Mucosa of descending colon (tissue), 3 donors: ENCODE data around the gene RASGRP2. TPM values are rescaled to one million over a fixed set of nuclear protein-coding genes. Genes with fewer than 3 reads are reported as not detected.

Experiments used
- ATAC-seq: fragments of 200-7000 bp; cut with Tn5 transposase; one replicate; pipeline ENCODE4 v1.9.1; 2020; ENCODE audit warnings: mild to moderate bottlenecking, moderate library complexity
- DNase-seq, 3 donors: peaks; one replicate each; pipeline ENCODE4 v3.0.0-alpha.2; 2020
- H3K36me3 ChIP-seq: fragments of 200-600 bp; one replicate; pipeline ENCODE4 v1.8.0; 2021; ENCODE audit warnings: low read depth, mild to moderate bottlenecking
- H3K4me1 ChIP-seq: fragments of 200-600 bp; one replicate; pipeline ENCODE4 v1.8.0; 2021; ENCODE audit warnings: low read depth, mild to moderate bottlenecking
- H3K4me3 ChIP-seq: fragments of 200-600 bp; one replicate; pipeline ENCODE4 v1.8.0; 2021; ENCODE audit warnings: mild to moderate bottlenecking
- H3K9me3 ChIP-seq: fragments of 200-600 bp; one replicate; pipeline ENCODE4 v1.8.0; 2021; ENCODE audit warnings: mild to moderate bottlenecking
- intact Hi-C, 2 donors: fragments of 100-400 bp; cut with DNase I in 1 of 2; cut with micrococcal nuclease in 1 of 2; formaldehyde crosslinking; loops; one replicate each; pipeline versions ENCODE4 v1.11.0 to v1.11.1; 2022; cut with DNase I, micrococcal nuclease
- total RNA-seq, 3 donors: library from RNA; stranded (reverse); fragmentation: NEBNext Ultra II Directional in 2 of 3; extraction: Animal tissue kit (Norgen Biotek cat#: 25700) in 2 of 3; gene quantifications; one replicate each; pipeline versions ENCODE4 v1.2.1 to v1.2.4, GENCODE V29; 2021 to 2023
- TF ChIP-seq, protein P1 (sequence below): fragments of 200-600 bp; IDR thresholded peaks from one replicate; pipeline ENCODE4 v1.8.0; 2022; ENCODE audit warnings: antibody characterized with exemption, mild to moderate bottlenecking
- donor health status: DM: no; HTN: no; CAD: no; lungs with moderate emphysema.
- donor health status: DM: no; HTN: no; CAD: no.
- donor health status: DM: no; HTN: yes; CAD: no.

The RASGRP2 gene
- total RNA-seq, 3 donors from 2014 or later: 3.3 to 25.6 (median 9.7) TPM

DNA sequence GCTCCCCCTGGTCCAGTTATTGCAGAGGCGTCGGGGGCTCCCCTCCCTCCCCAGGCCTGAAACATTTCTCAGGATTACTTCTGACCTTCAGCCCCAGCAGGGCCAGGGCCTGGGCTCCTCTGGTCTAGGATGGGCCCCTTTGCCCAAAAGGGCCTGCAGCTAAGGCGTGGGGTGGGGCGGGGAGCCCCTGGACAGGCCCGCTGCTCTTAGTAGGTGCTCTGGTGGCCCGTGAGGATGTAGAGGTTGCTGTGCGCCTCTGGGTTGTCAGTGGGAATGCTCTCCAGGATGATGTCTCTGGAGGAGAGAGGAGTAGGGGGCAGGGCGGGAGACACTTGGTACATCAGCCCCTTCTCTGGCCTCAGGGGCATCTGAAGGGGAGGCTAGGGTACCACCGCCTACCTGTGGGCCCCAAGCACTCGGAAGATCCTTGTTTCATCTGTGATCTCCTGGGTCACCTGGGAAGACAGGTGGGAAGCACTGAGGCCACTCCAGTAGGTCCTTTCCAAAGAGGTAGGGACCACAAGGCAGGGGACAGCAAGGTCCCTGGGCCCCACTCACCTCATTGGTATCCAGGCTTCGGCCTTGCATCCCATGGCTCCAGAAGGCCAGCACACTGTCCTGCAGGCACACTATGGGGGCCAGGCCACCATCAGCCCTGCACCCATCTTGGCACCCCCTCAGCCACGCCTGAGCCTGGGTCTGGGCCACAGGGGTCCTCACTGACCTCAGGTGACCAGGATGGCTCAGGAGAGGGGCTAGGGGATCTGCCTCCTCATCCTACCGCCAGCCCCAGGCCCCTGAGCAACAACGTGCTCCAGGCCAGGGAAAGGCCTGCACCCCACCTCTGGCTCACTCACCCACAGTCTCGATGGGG, 45.6 kb upstream of the RASGRP2 start:
- TF ChIP-seq, protein P1, sequence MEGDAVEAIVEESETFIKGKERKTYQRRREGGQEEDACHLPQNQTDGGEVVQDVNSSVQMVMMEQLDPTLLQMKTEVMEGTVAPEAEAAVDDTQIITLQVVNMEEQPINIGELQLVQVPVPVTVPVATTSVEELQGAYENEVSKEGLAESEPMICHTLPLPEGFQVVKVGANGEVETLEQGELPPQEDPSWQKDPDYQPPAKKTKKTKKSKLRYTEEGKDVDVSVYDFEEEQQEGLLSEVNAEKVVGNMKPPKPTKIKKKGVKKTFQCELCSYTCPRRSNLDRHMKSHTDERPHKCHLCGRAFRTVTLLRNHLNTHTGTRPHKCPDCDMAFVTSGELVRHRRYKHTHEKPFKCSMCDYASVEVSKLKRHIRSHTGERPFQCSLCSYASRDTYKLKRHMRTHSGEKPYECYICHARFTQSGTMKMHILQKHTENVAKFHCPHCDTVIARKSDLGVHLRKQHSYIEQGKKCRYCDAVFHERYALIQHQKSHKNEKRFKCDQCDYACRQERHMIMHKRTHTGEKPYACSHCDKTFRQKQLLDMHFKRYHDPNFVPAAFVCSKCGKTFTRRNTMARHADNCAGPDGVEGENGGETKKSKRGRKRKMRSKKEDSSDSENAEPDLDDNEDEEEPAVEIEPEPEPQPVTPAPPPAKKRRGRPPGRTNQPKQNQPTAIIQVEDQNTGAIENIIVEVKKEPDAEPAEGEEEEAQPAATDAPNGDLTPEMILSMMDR: no peak
- no peak for ATAC-seq
- H3K4me3 ChIP-seq: no peak overlapping the region
- DNase-seq: peak in 1 of 3 donors; percentile 43
- H3K4me1 ChIP-seq: peaks cover 16% of the 10 kb centered on the region
- H3K9me3 ChIP-seq: no peaks in the 10 kb centered on the region
- intact Hi-C loops: no loop called here
- no peaks in the 10 kb centered on the region for H3K36me3 ChIP-seq

DNA sequence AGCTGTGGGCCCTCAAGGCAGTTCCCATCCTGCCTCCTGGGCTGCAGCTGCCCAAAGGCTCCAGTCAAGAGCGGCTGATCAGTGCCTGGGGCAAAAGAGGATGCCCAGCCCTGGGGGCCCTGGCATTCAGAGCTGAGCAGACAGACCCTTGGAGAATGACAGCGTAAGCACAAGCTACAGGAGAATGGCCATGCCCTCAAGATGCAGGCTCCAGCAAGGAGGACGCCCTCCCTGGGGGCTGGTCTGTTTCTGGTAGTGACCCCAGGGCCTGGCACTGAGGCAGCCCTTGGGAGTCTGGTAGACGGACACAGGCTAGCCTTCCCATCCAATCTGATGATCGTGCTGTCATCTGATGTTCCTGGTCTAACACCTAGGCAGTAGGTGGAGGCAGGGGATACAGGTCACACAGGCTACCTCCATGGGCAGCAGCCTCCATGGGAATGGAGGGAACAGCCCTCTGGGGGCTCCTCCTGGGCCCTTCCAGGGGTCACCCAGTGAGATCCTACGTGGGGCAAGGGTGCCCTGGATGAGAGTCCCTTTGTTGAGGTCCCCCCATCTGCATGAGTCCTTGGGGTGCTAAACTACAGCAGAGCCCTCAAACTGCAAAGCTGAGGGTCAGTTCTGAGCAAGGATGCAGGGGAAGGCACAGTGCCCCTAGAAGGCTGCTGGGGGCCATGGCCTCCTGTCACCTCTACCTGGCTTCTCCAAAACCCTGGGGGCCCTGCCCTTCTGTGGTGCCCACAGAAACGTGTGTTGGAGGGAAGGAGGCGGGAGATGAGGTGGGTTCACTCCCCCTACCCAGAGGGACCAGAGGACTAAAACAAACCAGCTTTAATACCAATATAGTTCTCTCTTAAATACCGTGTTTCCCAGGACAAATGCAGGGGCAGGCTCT, 44.6 kb upstream of the RASGRP2 start:
- Histone ChIP-seq H3K36me3 (no peaks in the 10 kb centered on the region), H3K9me3 (no peaks in the 10 kb centered on the region), H3K4me3 (no peak overlapping the region), H3K4me1 (peaks cover 16% of the 10 kb centered on the region)
- TF ChIP-seq, protein P1: no peak
- DNase-seq (peak in 1 of 3 donors; percentile 44), ATAC-seq (no peak)
- intact Hi-C loops: no loop called here

DNA sequence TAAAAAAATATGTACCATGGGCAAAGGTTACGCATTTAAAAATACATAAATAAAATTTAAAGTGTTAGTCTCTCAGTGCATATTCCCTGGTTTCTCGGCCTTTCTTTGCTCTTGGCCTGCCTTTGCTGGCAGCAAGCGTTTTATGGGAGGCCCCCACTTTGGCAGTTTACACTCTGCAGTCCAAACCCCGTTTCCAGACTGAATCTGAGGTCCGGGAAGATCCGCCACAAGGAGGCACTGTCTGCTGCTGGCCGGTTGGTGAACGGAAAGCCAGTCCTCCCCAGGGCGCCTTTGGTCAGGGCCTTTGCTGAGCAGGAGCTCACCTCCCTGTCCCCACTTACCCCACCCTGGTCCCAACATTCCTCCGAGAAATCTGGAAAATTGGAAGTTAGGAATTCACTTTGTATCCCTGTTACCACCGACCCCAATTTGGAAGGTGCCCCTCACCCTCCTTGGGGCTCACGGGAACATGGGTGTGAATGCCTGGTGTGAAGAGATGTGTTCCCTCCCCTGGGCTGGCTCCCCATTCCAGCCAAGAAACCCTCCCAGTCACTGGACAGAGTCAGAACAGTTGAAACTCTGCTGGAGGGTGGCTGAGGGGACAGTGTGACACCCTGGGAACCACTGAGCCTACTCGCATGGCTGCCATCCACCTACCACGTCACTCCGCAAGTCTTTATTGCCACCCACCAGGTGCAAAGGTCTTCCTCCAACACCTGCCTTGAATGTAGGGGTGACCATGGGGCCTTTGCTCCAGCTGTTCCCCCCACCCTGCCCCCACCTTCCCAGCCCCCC, 43.8 kb upstream of the RASGRP2 start:
- peaks cover 16% of the 10 kb centered on the region for H3K4me1 ChIP-seq
- no peaks in the 10 kb centered on the region for H3K9me3 ChIP-seq
- no peak overlapping the region for H3K4me3 ChIP-seq
- TF ChIP-seq, protein P1: peak; percentile 55
- no peaks in the 10 kb centered on the region for H3K36me3 ChIP-seq
- intact Hi-C loops: no loop called here
- DNase-seq (peak; percentile 75 to 90 (median 85)), ATAC-seq (peak; percentile 81)

DNA sequence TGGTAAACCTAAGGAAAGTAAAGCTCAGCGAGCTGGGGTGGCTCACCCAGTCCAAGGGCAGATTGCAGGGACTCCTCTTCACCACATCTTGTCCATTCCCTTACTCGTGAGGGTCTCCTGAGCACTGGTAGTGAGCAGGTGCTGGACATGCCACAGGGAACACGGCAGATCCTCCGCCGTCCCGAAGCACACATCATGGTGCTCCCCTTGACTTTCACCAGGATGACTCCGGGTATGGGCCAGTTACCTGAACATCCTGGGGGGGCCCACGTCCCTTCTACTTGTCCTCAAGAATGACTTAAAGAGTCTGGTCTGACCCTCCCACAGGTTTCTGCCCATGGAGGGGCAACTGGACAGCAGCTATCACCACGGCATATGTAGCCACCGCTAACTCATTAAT, 42.4 kb upstream of the RASGRP2 start:
- intact Hi-C loops: no loop called here
- Histone ChIP-seq H3K4me3 (no peak overlapping the region), H3K36me3 (no peaks in the 10 kb centered on the region), H3K4me1 (peaks cover 16% of the 10 kb centered on the region), H3K9me3 (no peaks in the 10 kb centered on the region)
- DNase-seq (peak in 1 of 3 donors; percentile 35), ATAC-seq (no peak)
- TF ChIP-seq, protein P1: no peak
